IMR-90 (cell line): ENCODE results near the gene PEAK1. TPM values are rescaled to one million over a fixed set of nuclear protein-coding genes. Genes with fewer than 3 reads are reported as not detected.

Experiments
- ATAC-seq: fragments of 200-7000 bp; cut with Tn5 transposase; 2 replicates; pipeline ENCODE4 v1.9.1; 2020; ENCODE audit warnings: low read depth, mild to moderate bottlenecking, moderate library complexity
- BruUV-seq: library from RNA; stranded (reverse); fragments of 400-500 nt; replicated peaks from 2 replicates; lab custom pipeline; 2021; lab: Mats Ljungman, UMichigan
- CTCF ChIA-PET: fragments of 300-600 bp; formaldehyde crosslinking; extraction: SDS; loops from one replicate; lab custom pipeline; 2021; ENCODE audit warnings: antibody characterized with exemption; lab: Yijun Ruan, JAX
- POLR2A ChIA-PET: fragments of 300-600 bp; sonication (Branson Sonifier 250); formaldehyde crosslinking; loops from one replicate; lab custom pipeline; 2022; ENCODE audit warnings: antibody characterized with exemption; ENCODE audit not compliant: unreplicated experiment; lab: Charles Lee
- DNase-seq: peaks from one replicate; pipeline ENCODE4 v3.0.0; 2013
- H2AFZ ChIP-seq: replicated peaks from 2 replicates; pipeline ENCODE3; 2013; ENCODE audit warnings: low read length, mild to moderate bottlenecking; ENCODE audit not compliant: poor library complexity
- H2AK5ac ChIP-seq: 2 replicates; pipeline ENCODE4 v1.6.1; 2013; ENCODE audit warnings: low read depth, low read length, inconsistent platforms
- H2AK9ac ChIP-seq: replicated peaks from 2 replicates; pipeline ENCODE3; 2013; ENCODE audit warnings: mild to moderate bottlenecking, low read depth, low read length, moderate library complexity; ENCODE audit not compliant: poor library complexity
- H2BK120ac ChIP-seq: 2 replicates; pipeline ENCODE4 v1.6.1; 2013; ENCODE audit warnings: low read depth, low read length, inconsistent platforms
- H2BK15ac ChIP-seq: 3 replicates; pipeline ENCODE4 v1.6.1; 2013; ENCODE audit warnings: low read depth, low read length, inconsistent platforms
- H2BK20ac ChIP-seq: 2 replicates; pipeline ENCODE4 v1.6.1; 2013; ENCODE audit warnings: low read depth, mild to moderate bottlenecking, inconsistent platforms, low read length, moderate library complexity
- H2BK5ac ChIP-seq: 2 replicates; pipeline ENCODE4 v1.6.1; 2013; ENCODE audit warnings: mild to moderate bottlenecking, low read depth, low read length, inconsistent platforms; ENCODE audit not compliant: poor library complexity, severe bottlenecking
- H3K14ac ChIP-seq: replicated peaks from 2 replicates; pipeline ENCODE4 v1.6.1; 2013; ENCODE audit warnings: low read depth, low read length, inconsistent platforms
- H3K18ac ChIP-seq: 2 replicates; pipeline ENCODE4 v1.6.1; 2013; ENCODE audit warnings: low read depth, low read length, control low read depth
- H3K23ac ChIP-seq: 2 replicates; pipeline ENCODE4 v1.6.1; 2013; ENCODE audit warnings: low read depth, low read length, inconsistent platforms
- H3K27ac ChIP-seq: 2 replicates; pipeline ENCODE4 v1.5.1; 2013; ENCODE audit warnings: mild to moderate bottlenecking, control low read depth, low read length; ENCODE audit not compliant: insufficient read depth
- H3K27me3 ChIP-seq: 2 replicates; pipeline ENCODE4 v1.6.1; 2013; ENCODE audit warnings: low read length; ENCODE audit not compliant: control insufficient read depth, insufficient read depth
- H3K36me3 ChIP-seq: 2 replicates; pipeline ENCODE4 v1.6.1; 2013; ENCODE audit warnings: low read length, mixed read lengths; ENCODE audit not compliant: control insufficient read depth, insufficient read depth
- H3K4ac ChIP-seq: 2 replicates; pipeline ENCODE4 v1.6.1; 2013; ENCODE audit warnings: low read depth, low read length, inconsistent platforms
- H3K4me1 ChIP-seq: 2 replicates; pipeline ENCODE4 v1.6.1; 2013; ENCODE audit warnings: low read length, mixed read lengths; ENCODE audit not compliant: control insufficient read depth, insufficient read depth
- H3K4me2 ChIP-seq: 2 replicates; pipeline ENCODE4 v1.6.1; 2013; ENCODE audit warnings: low read depth, mild to moderate bottlenecking, control low read depth, low read length, moderate library complexity
- H3K4me3 ChIP-seq: 2 replicates; pipeline ENCODE4 v1.5.1; 2013; ENCODE audit warnings: low read depth, mild to moderate bottlenecking, control low read depth, low read length, moderate library complexity; ENCODE audit not compliant: insufficient read depth
- H3K56ac ChIP-seq: 2 replicates; pipeline ENCODE4 v1.6.1; 2013; ENCODE audit warnings: low read length, inconsistent platforms; ENCODE audit not compliant: insufficient read depth; ENCODE audit errors: extremely low read depth
- H3K79me1 ChIP-seq, 2 experiments: 2 replicates each; pipeline ENCODE4 v1.6.1; 2013; ENCODE audit warnings: low read length in 2 of 2, inconsistent platforms in 1 of 2, low read depth in 1 of 2
- H3K9ac ChIP-seq: 2 replicates; pipeline ENCODE4 v1.6.1; 2013; ENCODE audit warnings: low read depth, low read length, control low read depth
- H3K9me1 ChIP-seq: 2 replicates; pipeline ENCODE4 v1.6.1; 2013; ENCODE audit warnings: low read length, inconsistent platforms; ENCODE audit not compliant: insufficient read depth
- H3K9me3 ChIP-seq: 2 replicates; pipeline ENCODE4 v1.6.1; 2013; ENCODE audit warnings: low read length; ENCODE audit not compliant: control insufficient read depth, insufficient read depth
- H4K20me1 ChIP-seq: 2 replicates; pipeline ENCODE4 v1.6.1; 2013; ENCODE audit warnings: low read length, inconsistent platforms; ENCODE audit not compliant: insufficient read depth
- H4K5ac ChIP-seq: 2 replicates; pipeline ENCODE4 v1.6.1; 2013; ENCODE audit warnings: mild to moderate bottlenecking, low read depth, low read length, control low read depth
- H4K8ac ChIP-seq, 2 experiments: 2 replicates each; pipeline ENCODE4 v1.6.1; 2013; ENCODE audit warnings: low read depth in 2 of 2, low read length in 2 of 2, control low read depth in 1 of 2, inconsistent platforms in 1 of 2
- H4K91ac ChIP-seq: 2 replicates; pipeline ENCODE4 v1.6.1; 2013; ENCODE audit warnings: low read depth, low read length, inconsistent platforms; ENCODE audit not compliant: insufficient read depth
- CHD1 ChIP-seq: IDR thresholded peaks from 2 replicates; pipeline ENCODE4 v1.6.1; 2012; ENCODE audit warnings: low read depth, low read length, improper control_type of control experiment
- FOS ChIP-seq: fragments of 150-350 bp; IDR thresholded peaks from 2 replicates; pipeline ENCODE4 v1.6.1; 2016; ENCODE audit warnings: low read depth, low read length
- MAFK ChIP-seq: IDR thresholded peaks from 2 replicates; pipeline ENCODE4 v1.6.1; 2012; ENCODE audit warnings: low read depth, low read length, improper control_type of control experiment
- RCOR1 ChIP-seq: IDR thresholded peaks from 2 replicates; pipeline ENCODE4 v1.6.1; 2012; ENCODE audit warnings: mild to moderate bottlenecking, low read length, improper control_type of control experiment; ENCODE audit not compliant: insufficient replicate concordance
- SMC3 ChIP-seq: fragments of 150-350 bp; IDR thresholded peaks from 2 replicates; pipeline ENCODE4 v1.6.1; 2016; ENCODE audit warnings: low read depth, mild to moderate bottlenecking, antibody characterized with exemption, low read length, moderate library complexity
- WGBS, 2 experiments: methylation state at CpG; one replicate each; pipeline versions ENCODE4 v1.1.5 to v1.1.7; 2013; ENCODE audit warnings: missing lambda C conversion rate in 2 of 2; ENCODE audit not compliant: insufficient read length in 1 of 2; ENCODE audit errors: extremely low coverage in 2 of 2; 5-methylcytosine and 5-hydroxymethylcytosine counted together
- dilution Hi-C: fragments of 300-500 bp; cut with HindIII; formaldehyde crosslinking; loops from one replicate; pipeline ENCODE4 v1.14.3; 2018; ENCODE audit warnings: low sequenced_read_pairs; ENCODE audit not compliant: unreplicated experiment
- in situ Hi-C: fragments of 300-500 bp; cut with MboI; formaldehyde crosslinking; loops from 3 replicates; pipeline ENCODE4 v1.14.3; 2019; ENCODE audit warnings: low sequenced_read_pairs, inconsistent platforms, mixed read lengths
- intact Hi-C: fragments of 100-400 bp; cut with micrococcal nuclease; formaldehyde crosslinking; loops from 2 replicates; pipeline ENCODE4 v1.10.0; 2022
- polyA plus RNA-seq, 3 experiments: library from polyadenylated mRNA; depleted of rRNA; stranded (reverse); fragments of >200 nt; gene quantifications; 2 replicates each; pipeline ENCODE4 v1.2.3, GENCODE V29; 2012; ENCODE audit warnings: low replicate concordance in 1 of 3
- total RNA-seq: library from RNA; depleted of rRNA; stranded (reverse); fragments of >200 nt; gene quantifications from 2 replicates; pipeline ENCODE4 v1.2.3, GENCODE V29; 2012
- TF ChIP-seq, protein P1 (sequence below): fragments of 150-350 bp; IDR thresholded peaks from 2 replicates; pipeline ENCODE4 v1.6.1; 2016; ENCODE audit warnings: low read depth, mild to moderate bottlenecking, low read length, moderate library complexity, borderline replicate concordance

PEAK1 gene
- total and polyA plus RNA-seq, 2 of the 4 experiments (the other 2 are of a cell fraction), result 21.5 to 43.9 TPM

DNA sequence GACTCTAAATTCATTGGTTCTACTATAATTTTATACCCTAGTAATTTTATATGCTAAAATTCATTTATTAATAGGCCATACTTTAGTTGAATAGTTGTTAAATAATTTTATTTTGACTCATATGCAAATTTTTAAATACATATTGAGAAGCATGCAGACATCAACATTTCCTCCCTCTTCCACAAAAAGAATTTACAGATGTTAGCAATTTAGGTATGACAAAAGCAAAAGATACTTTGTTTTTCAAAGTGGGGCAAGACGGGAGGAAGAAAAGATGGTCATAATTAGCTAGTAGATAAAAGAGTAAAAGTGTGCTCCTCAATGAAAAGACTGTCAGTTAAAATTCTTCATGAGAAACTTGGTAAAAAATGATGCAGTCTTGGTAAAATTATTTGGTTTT lies 200.1 kb downstream of the PEAK1 start:
- no peak for DNase-seq
- Histone ChIP-seq H3K79me1 (peaks cover 12 to 23% of the 10 kb centered on the region in 2 experiments), H4K5ac (no peak overlapping the region), H4K20me1 (peaks cover 5% of the 10 kb centered on the region; the same call in 1 of the 2 replicates), H3K4me2 (no peak overlapping the region), H2BK5ac (no peak overlapping the region), H3K4ac (no peak overlapping the region), H3K36me3 (peaks cover 9% of the 10 kb centered on the region), H3K9me1 (no peaks in the 10 kb centered on the region; the same call in 1 of the 2 replicates), H2AFZ (no peak overlapping the region), H4K91ac (no peak overlapping the region), H3K56ac (no peak overlapping the region), H3K27ac (no peak overlapping the region), H2BK15ac (no peak overlapping the region), H3K4me1 (peaks cover 5% of the 10 kb centered on the region; the same call in 1 of the 2 replicates), H2BK20ac (no peak overlapping the region), H3K9ac (no peak overlapping the region), H2BK120ac (no peak overlapping the region), H3K9me3 (no peaks in the 10 kb centered on the region), H4K8ac (no peak overlapping the region), H2AK9ac (no peak overlapping the region), H3K23ac (no peak overlapping the region), H3K4me3 (no peak overlapping the region), H2AK5ac (no peak overlapping the region), H3K27me3 (no peaks in the 10 kb centered on the region), H3K14ac (no peak overlapping the region), H3K18ac (no peak overlapping the region)
- CTCF ChIA-PET, result no interaction called here
- in situ Hi-C loops, result no loop called here
- no peak for ATAC-seq
- dilution Hi-C loops, result no loop called here
- intact Hi-C loops, result no loop called here
- WGBS, 2 experiments, result no CpG with 5 or more reads among the region's 1 CpG
- TF ChIP-seq, protein P1, sequence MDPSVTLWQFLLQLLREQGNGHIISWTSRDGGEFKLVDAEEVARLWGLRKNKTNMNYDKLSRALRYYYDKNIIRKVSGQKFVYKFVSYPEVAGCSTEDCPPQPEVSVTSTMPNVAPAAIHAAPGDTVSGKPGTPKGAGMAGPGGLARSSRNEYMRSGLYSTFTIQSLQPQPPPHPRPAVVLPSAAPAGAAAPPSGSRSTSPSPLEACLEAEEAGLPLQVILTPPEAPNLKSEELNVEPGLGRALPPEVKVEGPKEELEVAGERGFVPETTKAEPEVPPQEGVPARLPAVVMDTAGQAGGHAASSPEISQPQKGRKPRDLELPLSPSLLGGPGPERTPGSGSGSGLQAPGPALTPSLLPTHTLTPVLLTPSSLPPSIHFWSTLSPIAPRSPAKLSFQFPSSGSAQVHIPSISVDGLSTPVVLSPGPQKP, result no peak
- TF ChIP-seq RCOR1 (no peak), FOS (no peak), MAFK (no peak), SMC3 (no peak), CHD1 (no peak)
- POLR2A ChIA-PET, result no interaction called here
- no TSS peak for BruUV-seq
